Amygdala (tissue), 56 donors: ENCODE results near the gene KCNV2.
A peak's percentile ranks its signal among the peaks of the same experiment; 100 is the strongest.

Source experiments
- DNase-seq, 56 donors: peaks; one replicate each; lab custom pipeline; 2025; lab: John Stamatoyannopoulos, UW

Gene KCNV2

DNA sequence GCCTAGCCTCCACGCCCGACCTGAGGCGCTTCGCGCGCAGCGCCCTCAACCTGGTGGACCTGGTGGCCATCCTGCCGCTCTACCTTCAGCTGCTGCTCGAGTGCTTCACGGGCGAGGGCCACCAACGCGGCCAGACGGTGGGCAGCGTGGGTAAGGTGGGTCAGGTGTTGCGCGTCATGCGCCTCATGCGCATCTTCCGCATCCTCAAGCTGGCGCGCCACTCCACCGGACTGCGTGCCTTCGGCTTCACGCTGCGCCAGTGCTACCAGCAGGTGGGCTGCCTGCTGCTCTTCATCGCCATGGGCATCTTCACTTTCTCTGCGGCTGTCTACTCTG lies 1.4 kb downstream of the KCNV2 start:
- DNase-seq = no peak

DNA sequence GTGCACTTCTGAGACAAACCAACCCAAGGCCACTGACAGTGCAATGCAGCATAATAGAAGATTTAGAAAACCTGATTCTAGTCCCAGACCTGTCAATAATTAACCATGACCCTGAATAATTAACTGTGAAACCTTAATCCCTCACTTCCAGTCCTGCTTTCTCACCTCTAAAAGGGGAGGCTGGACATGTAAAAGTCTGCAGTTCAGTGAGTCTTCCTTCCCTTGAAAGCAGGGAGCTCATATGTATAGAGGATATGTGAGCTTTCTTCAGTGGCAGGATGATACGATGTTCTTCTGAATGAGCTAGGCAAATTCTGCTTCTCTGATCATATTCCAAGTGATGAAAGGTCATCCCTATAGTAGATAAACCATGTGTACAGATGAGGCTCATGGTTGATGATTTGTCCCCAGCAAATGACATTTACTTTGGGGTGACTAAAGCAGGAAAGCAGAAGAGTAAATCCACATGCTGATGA lies 2.9 kb downstream of the KCNV2 start:
- DNase-seq = no peak

DNA sequence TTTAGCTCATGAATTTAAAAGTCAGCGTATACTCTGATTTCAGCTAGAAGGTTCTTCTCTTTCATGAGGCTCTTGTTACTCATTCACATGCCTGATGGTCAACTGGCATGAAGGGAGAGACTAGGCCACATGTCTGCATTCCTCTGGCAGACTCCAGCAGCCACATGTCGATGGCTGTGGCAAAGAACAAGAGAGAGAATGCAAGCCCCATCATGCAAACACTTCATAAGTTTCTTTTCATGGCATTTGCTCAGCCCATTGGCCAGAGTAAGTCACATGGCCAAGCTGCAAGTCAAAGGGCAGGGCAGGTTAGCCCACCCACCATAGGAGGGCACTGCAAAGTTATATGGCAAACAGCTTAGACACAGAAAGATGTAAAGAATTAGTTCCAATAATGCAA lies 5.4 kb downstream of the KCNV2 start:
- no peak for DNase-seq

DNA sequence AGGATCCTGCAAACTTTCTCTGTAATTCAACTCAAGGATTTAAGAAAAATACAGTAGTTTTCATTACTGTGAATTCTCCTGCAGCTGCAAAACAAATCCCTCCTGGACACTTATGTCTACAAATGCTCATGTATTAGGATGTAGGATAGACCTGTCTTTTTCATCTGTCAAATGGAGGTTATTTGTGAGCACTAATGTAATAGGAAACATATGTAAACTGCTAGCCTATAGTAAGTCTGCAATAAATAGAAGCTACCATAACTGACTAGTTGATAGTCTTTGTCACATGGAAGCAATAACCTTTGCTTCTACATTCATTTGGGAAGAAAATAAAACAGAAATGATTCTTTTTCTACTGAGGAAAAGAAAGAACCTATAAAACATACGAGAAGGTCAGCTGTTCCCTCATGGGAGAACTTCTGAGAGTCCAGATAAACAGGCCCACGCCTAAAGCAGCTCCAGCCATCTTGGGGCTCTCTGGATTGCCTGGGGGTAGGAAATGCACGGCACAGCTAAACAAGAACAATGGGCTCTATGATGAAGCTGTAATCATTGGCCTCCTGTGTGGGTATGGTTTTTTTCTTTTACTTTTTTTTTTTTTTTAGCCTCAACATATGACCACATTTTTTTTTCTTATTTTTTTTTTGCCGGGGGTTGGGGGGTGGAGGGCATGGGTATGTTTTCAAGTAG lies 6.2 kb downstream of the KCNV2 start:
- DNase-seq = no peak

DNA sequence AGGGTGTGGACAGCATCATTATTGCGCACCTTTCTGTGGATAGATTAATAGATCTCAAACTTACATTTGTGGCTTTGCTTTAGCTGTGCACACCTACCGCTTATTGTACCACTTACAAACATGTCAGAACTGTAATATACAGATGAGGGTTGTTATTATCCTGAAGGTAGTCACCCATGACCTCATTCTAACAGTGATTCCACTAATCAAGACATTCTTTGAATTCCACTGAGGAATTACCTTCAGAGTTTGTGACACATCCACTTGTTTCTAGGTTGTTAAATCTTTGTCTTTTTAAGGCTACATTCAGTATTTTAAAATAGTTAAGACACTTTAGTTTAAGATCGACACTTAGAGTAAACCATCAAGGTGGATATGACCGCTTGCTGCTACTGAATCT lies 7.8 kb downstream of the KCNV2 start:
- DNase-seq = no peak

DNA sequence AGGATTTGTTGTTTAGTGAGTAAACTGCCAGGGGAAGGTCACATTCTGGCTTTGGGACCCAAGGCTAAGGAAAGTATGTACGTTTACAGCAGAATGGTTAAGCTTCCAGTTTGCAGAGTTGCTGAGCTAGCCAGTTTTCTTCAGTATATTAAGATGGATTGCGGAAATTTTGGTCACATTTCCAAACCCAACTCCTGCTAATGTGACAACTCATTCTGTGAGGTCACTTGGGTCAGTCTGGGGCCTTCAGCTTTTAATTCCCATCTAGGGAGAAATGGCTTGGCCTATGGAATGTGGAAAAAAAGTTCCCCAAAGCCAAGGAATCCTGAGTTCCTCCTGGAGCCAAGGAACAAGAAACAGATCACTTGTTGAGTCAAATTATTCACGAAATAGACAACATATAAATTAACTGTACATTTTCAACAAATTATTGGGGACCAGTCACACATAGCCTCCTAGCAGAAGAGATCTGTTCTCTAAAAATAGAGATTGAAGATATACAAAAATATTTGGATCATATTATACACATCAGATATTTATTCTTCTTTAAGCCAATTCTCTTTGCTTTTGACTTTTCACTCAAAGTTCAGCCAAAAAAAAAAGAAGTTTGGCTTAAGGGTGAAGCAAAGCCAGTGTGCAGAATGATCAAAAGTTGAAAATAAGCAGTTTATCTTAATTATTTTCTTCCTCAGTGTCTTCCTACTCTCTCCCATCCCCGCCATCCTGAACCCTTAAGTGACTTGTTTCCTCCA lies 8.8 kb downstream of the KCNV2 start:
- DNase-seq = no peak

DNA sequence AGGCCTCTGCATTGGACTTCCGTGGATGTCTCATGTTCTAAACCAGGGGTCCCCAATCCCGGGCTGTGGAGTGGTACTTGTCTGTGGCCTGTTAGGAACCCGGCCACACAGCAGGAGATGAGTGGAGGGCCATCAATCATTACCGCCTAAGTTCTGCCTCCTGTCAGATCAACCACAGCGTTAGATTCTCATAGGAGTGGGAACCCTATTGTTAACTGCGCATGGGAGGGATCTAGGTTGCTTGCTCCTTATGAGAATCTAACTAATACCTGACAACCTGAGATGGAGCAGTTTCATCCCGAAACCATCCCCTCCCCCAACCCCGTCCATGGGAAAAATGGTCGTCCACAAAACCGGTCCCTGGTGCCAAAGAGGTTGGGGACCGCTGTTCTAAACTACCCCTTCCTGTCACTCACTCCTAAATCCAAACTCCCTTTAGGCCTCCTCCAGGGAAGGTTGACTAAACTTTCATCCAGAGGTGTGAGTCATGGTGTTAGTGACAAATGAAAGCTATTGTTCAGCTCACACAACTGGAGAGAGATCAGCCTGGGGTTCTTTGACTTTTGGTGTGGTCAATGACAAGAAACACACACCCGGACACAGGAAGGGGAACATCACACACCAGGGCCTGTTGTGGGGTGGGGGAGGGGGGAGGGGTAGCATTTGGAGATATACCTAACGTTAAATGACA lies 9.5 kb downstream of the KCNV2 start:
- DNase-seq = no peak

DNA sequence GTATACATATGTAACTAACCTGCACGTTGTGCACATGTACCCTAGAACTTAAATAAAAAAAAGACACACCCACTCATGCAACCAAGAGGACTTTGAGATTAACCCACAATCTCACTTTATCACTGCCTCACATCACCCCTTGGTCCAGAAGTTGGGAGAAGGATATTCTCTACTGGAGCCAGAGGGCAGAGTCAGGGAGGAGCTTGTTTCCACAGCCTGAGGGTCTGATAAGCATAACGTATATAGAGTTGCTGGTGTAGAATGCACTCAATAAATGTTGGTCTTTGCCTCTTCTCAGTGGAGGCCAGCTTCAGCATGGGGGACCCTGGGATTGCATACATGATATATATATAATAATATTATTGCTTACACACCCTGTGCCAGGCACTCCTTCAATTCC lies 10.1 kb downstream of the KCNV2 start:
- no peak for DNase-seq

DNA sequence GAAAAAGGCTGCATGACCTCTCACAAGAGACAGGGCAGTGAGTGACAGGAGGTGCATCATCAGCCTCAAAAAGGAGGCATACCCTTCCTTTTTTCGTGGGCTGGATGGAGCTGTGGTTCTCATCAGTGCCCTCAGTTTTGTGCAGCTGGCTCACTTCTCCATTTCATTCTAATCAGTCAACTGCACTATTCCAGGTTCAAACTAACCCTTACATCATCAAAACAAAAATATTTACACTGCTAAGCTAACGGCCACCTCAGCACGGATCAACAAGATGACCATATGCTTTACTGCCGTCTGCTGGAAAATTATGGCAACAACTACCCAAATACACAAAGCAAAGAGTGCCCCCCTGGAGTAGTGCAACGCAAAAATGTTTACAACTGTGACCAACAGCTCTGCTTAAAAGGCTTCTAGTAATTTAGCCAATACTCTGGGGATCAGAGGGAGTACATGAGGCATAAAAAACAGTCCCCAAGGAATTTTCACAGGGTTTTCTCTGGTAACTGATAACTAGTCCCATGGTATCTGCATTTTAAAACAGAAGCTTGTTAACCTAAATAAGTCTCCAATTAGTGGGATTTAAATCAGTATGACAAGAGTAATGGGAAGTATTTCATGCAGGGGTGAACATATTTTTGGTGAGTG lies 10.8 kb downstream of the KCNV2 start:
- DNase-seq = peak in 4 of 56 donors; percentile 2 to 40 (median 8)

DNA sequence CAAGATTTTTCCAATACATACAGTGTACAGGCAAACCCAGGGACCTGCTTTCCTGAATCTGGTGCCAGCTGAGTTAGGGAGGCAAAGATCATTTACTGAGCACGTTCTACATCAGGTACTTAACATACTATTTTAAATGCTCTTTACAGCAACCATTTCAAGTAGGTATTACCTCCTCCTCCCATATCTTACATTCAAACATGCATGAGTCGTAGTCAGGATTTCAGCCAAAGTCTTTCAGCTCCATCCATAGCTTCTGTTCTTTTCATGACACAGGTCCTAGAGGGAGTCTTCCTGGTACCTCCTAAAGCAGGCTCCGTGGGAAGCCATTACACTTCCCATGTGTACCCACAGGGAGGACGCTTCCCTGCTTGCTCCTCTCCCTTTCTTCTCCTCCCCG lies 11.7 kb downstream of the KCNV2 start:
- no peak for DNase-seq

DNA sequence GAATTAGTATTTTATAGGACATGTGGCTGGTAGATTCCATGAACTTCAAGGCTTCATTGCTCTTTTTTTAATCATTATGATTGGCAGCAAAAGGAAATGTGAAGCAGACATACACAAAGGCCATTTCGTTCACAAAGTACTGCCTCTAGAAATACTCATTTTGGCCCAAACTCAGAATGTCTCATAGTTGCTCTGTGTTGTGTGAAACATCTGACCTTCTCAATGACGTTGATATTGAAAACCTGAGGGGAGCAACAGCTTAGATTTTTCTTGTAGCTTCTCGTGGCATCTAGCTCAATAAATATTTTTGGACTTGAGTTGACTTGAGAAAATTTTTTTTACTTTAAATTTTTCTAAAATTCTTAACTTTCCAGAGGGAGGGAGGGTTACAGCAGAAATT lies 12.4 kb downstream of the KCNV2 start:
- no peak for DNase-seq

DNA sequence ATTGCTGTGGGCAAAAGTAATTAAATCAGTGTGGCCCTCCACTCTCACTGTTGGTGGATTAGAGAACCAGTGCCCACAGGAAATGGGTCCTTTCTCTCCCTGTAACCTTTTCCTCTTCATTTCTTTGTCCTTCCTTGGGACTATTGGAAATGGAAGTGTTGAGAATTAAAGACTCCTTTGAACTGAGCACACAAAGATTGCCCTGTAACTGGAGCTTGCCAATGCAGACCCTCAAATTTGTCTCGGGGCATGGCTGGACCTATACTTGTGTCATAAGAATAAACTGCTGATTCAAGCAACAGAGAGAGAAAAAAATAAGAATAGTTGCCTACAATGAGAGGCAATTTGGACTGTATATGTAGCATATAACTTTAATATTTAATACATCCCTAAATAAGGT lies 13.7 kb downstream of the KCNV2 start:
- no peak for DNase-seq

DNA sequence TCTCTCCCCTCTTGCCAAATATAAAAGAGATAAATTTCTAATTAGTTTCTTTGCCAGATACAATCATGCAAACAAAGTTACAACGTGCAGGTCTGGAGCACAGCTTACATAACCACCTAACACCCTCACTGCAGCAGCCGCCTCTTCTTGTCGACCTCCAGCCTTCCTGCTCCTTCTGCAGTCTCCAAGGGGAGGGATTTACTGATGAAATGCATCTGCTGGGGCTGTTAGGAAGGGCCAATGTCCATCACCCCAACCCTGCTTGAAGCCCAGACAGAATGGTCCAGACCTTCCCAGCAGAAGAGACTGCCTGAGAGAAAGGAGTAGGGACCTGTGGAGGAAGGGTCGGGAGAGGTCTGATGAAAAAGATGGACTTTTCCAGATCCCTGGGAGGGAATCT lies 15.2 kb downstream of the KCNV2 start:
- no peak for DNase-seq

DNA sequence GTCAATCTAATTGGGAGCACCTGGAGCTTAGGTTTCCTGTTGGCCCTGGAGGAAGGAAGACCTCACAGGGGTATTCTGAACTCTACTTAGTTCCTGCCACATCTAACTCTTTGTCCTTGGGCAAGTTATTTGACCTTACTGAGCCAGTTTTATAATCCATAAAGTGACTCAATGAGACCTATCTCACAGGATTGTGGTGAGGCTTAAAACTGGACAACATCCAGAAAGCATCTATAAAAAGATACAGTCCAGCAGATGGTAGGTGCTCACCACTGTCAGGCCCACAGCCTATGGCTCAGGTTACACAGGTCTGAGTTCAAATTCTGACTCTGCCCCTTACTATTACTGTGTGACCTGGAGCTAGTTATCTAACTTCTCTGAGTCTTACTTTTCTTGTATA lies 23.3 kb downstream of the KCNV2 start:
- no peak for DNase-seq

DNA sequence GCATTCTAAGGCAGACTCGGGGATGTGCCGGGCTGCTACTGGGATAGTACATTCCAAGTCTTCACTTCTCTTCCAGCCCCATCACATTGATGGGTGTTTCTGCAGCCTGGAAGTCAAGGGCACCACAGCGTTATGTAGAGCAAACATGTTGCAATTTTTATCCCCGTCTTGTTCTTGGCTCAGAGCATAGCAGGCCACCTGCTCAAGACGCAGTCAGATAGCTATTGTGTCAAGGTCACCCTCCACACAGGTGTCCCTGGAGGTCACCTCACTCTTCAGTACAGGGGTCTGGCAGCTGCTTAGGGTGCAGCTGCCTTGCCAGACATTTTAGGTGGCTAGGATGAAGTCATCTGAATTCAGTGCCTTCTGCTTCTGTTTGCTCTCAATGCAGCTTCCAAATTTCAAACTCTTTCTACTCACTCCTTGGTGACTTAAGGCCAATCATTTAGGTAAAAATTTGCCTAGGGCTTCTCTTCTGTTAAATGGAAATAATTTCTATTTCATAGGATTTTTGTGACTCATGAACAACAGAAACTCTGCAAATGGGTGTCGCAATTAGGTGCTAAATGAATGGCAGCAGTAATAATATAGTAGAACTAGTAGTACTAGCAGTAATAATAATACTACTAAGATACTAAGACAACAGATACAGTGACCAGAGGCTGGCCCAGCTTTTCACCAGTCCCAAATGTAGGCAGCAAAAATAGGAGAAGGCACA lies 24.3 kb downstream of the KCNV2 start:
- DNase-seq = no peak

DNA sequence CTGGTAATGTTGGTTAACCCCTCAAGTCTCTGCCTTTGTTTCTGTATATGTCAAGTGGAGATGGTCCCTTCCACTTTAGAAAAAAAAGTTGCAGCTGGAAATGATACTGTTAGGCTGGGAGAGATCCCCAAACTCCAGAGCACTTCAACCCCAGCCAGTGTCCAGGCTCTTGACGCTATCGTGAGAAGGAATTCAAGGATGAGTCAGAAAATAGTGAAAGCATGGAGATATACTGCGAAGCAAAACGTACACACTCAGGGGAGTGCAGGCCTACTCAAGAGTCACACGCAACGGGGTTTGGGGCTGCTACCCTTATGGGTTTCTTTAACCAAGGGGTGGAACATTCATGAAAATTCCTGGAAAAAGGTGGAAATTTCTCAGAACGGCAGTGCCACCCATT lies 24.9 kb downstream of the KCNV2 start:
- no peak for DNase-seq

DNA sequence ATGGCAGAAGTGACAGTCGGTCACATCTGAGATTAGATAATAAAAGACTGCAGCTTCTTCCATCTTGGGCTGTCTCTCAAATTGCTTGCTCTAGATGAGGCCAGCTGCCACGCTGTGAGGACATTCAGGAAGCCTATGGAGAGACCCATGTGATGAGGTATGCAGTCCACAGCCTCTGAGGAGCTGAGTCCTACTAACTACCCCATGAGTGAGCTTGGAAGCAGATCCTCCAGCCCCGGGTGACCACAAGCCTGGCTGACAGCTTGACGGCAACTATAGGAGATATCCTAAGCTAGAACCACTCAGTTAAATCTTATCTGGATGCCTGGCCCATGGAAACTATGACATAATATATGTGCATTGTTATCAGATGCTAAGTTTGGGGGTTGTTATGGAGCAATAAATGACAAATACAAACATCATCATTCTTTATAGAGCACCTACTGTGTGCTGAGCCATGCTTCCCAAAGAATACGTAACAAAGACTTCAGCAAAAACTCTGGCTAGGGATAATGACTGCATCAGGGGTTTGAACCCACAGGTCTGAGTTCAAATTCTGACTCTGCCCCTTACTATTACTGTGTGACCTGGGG lies 26.7 kb downstream of the KCNV2 start:
- no peak for DNase-seq

DNA sequence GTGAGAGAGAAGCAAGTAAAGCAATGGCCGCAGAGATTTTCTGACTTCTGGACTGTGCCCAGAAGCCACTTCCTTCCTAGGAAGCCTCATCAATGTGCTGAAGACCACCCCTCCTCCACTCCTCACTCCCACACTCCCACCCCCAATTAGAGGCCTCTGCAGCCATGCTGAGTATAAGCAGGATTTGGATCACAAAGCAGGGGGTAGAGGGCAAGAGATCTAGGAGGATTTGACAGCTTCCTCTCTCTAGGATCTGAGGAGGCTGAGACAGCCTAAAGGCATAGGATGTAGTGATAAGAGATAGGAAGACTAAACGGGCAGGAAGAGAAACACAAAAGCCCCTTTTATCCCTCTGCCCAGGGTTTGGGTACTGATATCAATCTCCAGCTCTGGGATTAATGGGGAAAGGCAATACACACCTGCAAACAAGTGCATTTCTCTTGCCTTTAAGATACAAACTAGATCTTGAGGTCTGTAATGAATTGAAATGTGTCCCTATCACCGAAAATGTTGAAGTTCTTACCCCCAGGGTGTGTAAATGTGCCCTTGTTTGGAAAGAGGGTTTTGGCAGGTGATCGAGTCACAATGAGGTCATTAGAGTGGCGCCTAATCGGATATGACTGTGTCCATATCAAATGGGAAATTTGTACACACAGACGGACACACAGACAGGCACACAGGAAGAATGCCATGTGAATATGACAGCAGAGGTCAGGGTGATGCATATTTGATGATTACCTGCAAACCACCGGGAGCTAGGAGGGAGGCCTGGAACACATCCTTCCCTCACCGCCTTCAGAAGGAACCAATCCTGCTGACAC lies 28.5 kb downstream of the KCNV2 start:
- no peak for DNase-seq

DNA sequence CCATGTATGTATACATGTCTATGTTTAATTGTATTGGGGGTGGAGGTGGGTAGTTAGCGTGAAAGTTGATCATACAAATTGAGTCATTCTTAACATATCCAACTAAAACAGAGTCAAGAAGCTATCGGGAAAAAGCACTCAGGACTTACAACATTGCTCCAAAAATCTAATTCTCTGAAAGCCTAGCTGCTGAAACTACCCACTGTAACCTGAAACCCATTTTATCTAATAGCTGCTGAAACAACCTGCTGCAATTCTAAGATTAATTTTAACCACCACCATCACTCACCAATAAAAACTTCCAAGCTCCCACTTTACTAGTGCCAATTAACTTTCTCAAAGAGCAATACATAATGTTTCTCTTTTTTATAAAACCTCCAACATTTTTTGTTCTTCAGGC lies 32.2 kb downstream of the KCNV2 start:
- DNase-seq = no peak
